BJ (cell line): ENCODE data around the gene TAS2R7. TPM values are rescaled to one million over a fixed set of nuclear protein-coding genes. Genes with fewer than 3 reads are reported as not detected.

ENCODE experiments used
- CTCF ChIA-PET: fragments of 350-600 bp; formaldehyde crosslinking; extraction: SDS; loops from one replicate; lab custom pipeline; 2021; ENCODE audit warnings: antibody characterized with exemption, inconsistent platforms; lab: Yijun Ruan, JAX
- POLR2A ChIA-PET: fragments of 300-600 bp; sonication (Branson Sonifier 250); formaldehyde crosslinking; extraction: SDS; loops from one replicate; lab custom pipeline; 2021; ENCODE audit warnings: antibody characterized with exemption; lab: Charles Lee
- DNase-seq: peaks from one replicate; pipeline ENCODE4 v3.0.0-alpha.2; 2011; ENCODE audit warnings: low read depth
- H3K27me3 ChIP-seq: 2 replicates; pipeline ENCODE4 v1.6.0; 2011; ENCODE audit warnings: low read length; ENCODE audit not compliant: control insufficient read depth, insufficient read depth
- H3K36me3 ChIP-seq: 2 replicates; pipeline ENCODE4 v1.5.1; 2011; ENCODE audit warnings: low read length; ENCODE audit not compliant: control insufficient read depth, insufficient read depth
- H3K4me3 ChIP-seq: 2 replicates; pipeline ENCODE4 v1.5.1; 2011; ENCODE audit warnings: low read depth, mild to moderate bottlenecking, control low read depth, low read length
- polyA minus RNA-seq: library from RNA; depleted of rRNA, polyadenylated mRNA; stranded (reverse); fragments of >200 nt; gene quantifications from 2 replicates; pipeline ENCODE4 v1.2.3, GENCODE V29; 2011; rRNA and poly(A)+ RNA removed
- polyA plus RNA-seq: library from polyadenylated mRNA; depleted of rRNA; stranded (reverse); fragments of >200 nt; gene quantifications from 2 replicates; pipeline ENCODE4 v1.2.3, GENCODE V29; 2011; rRNA removed
- TF ChIP-seq, protein P1 (sequence below): IDR thresholded peaks from 2 replicates; pipeline ENCODE4 v1.5.1; 2011; ENCODE audit warnings: low read depth, mild to moderate bottlenecking, control low read depth, inconsistent platforms, low read length, moderate library complexity; ENCODE audit not compliant: insufficient read depth

Gene TAS2R7, protein sequence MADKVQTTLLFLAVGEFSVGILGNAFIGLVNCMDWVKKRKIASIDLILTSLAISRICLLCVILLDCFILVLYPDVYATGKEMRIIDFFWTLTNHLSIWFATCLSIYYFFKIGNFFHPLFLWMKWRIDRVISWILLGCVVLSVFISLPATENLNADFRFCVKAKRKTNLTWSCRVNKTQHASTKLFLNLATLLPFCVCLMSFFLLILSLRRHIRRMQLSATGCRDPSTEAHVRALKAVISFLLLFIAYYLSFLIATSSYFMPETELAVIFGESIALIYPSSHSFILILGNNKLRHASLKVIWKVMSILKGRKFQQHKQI
- polyA plus RNA-seq = not detected in 2 replicates
- 0.21 TPM in 1 of 2 replicates, not detected in the other for polyA minus RNA-seq

DNA sequence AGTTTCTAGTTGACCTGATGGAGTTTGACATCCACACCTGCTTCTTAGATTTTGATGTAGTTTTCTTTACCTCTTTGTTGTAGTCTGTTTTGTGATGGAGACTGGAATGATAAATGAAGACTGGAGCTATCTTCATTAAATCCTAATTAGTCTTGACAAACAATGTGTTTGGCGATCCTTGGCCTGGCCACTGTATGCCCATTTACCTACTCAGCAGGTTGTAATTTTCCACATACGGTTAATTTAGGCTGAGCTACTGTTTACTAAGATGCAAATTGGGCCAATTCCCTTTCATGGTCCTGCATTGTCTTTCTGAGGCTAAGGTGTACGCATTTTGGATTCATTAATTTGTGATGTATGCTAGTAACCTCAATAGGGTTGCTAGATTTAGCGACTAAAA lies at the start of gene TAS2R7:
Gene TAS2R7 (minus strand): TSS at position 41 of the 400 bp plus-strand sequence. CDS start 57 bp downstream, outside the sequence.
- no peaks in the 10 kb centered on the region for H3K27me3 ChIP-seq
- no peaks in the 10 kb centered on the region for H3K36me3 ChIP-seq
- H3K4me3 ChIP-seq = no peak within 1 kb of the TSS
- ChIA-PET POLR2A (no interaction called here), CTCF (no interaction called here)
- TF ChIP-seq, protein P1, sequence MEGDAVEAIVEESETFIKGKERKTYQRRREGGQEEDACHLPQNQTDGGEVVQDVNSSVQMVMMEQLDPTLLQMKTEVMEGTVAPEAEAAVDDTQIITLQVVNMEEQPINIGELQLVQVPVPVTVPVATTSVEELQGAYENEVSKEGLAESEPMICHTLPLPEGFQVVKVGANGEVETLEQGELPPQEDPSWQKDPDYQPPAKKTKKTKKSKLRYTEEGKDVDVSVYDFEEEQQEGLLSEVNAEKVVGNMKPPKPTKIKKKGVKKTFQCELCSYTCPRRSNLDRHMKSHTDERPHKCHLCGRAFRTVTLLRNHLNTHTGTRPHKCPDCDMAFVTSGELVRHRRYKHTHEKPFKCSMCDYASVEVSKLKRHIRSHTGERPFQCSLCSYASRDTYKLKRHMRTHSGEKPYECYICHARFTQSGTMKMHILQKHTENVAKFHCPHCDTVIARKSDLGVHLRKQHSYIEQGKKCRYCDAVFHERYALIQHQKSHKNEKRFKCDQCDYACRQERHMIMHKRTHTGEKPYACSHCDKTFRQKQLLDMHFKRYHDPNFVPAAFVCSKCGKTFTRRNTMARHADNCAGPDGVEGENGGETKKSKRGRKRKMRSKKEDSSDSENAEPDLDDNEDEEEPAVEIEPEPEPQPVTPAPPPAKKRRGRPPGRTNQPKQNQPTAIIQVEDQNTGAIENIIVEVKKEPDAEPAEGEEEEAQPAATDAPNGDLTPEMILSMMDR = no peak
- DNase-seq = no peak

DNA sequence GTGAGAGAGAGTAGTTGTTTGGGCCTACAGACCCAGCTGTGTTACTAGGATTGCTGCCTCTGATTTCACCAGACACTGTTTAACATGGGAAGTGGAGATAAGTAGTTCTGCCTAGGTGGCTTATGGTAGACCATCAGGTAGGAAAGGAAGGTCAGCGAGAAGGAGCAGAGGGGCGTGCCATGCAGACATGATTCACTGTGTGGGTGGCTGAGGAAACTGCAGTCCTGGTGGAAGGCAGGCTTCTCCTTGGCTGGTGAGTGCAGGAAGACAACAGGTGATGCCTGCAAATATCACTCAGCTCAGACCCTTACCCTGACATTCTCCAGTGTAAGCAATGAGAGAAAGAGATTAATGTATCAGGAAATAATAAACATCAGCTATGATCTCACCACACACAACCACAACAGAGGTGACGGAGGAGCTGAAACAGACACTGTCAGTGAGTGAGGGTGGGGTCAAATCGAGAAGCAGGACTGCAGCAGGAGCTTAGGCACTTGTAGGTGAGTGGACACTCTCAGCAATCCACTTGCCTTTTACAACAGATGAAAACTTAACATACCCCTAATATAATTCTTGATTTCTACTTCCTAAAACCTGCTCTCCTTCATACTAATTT lies 48.9 kb upstream of the TAS2R7 start:
- Histone ChIP-seq H3K4me3 (no peak overlapping the region), H3K27me3 (no peaks in the 10 kb centered on the region), H3K36me3 (peaks cover 1% of the 10 kb centered on the region; the same call in 1 of the 2 replicates)
- TF ChIP-seq, protein P1 = no peak
- POLR2A ChIA-PET = no interaction called here
- CTCF ChIA-PET = interaction anchor here (0.6 to 1.0 kb wide), 3 partner anchors 9 to 635 kb away, joined by 3 to 5 read pairs (median 3); no protein-coding TSS in a partner anchor
- DNase-seq = no peak

DNA sequence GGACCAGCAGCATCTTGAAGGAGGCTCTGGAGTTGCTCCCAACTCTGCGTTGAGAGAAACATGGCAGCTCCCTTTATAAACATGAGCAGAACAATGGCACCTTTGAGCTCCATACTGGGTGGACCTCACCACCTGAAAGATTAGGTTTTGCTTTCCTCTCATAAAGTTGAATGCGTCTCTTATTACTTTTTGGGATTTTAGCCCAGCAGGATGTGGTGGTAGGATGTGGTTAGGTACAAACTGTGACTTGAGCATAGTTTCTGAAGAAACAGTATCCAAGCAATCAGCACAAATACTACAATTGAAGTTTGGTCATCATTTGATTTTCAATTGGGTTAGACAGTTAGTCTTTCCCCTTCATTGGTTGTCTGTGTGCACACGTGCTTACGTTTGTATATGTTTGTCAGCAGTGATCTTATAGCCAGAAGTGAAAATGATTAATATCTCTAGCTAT lies 47.0 kb upstream of the TAS2R7 start, which contains the start of gene PRR4:
Gene PRR4 (minus strand): TSS at position 51 of the 454 bp plus-strand sequence. CDS start 38 bp downstream, at position 13.
- Histone ChIP-seq H3K36me3 (peaks cover 1% of the 10 kb centered on the region; the same call in 1 of the 2 replicates), H3K27me3 (no peaks in the 10 kb centered on the region), H3K4me3 (no peak within 1 kb of the TSS)
- CTCF ChIA-PET = interaction anchor here (1.1 kb wide), 1 partner anchor 11 kb away, joined by 3 read pairs; no protein-coding TSS in a partner anchor
- POLR2A ChIA-PET = no interaction called here
- no peak for DNase-seq
- TF ChIP-seq, protein P1 = no peak

DNA sequence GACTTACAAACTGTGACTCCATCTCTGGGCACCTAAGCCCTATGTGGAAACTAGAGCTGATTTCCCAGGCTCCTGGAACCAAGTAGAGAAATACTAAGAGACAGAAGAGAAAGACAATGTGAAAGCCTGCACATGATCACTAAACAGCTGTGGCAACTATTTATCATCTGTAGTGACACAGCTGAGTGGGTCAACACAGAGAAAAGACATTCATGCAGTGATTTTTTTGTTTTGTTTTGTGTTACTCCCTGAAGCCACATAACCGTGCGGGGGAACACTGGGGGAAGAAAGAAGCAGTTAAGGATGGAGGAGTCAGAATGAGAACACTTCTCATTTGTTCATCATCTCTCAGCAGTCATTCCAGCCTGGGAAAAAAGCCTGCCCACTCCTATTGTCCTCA lies 45.3 kb upstream of the TAS2R7 start:
- Histone ChIP-seq H3K36me3 (peaks cover 1% of the 10 kb centered on the region; the same call in 1 of the 2 replicates), H3K4me3 (no peak overlapping the region), H3K27me3 (no peaks in the 10 kb centered on the region)
- CTCF ChIA-PET = no interaction called here
- DNase-seq = no peak
- TF ChIP-seq, protein P1 = no peak
- POLR2A ChIA-PET = no interaction called here

DNA sequence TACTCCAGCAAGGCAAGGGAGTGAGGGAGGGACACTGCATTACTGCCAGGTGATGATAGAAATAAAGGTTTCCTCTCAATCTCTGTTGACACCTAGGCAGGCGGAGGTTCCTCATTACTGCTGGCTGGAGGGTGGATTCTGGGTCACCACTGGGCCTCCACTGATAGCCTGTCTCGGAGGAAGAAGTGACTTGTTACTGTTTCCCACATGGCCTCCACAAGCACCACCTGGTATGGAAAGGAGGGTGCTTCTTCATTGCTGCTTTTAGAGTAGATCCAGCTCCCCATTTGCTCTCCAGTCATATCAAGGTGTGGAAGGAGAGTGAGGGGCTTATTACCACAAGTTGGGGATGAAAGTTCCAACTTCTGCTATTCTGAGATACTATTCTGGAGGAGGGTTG lies 40.4 kb upstream of the TAS2R7 start:
- H3K27me3 ChIP-seq = no peaks in the 10 kb centered on the region
- ChIA-PET CTCF (interaction anchor here (1.0 kb wide), 1 partner anchor 8 kb away, joined by 3 read pairs; no protein-coding TSS in a partner anchor), POLR2A (no interaction called here)
- TF ChIP-seq, protein P1 = no peak
- H3K4me3 ChIP-seq = no peak overlapping the region
- no peak for DNase-seq
- peaks cover 1% of the 10 kb centered on the region; the same call in 1 of the 2 replicates for H3K36me3 ChIP-seq
